Esophagus muscularis mucosa (tissue), 3 donors: Measurements from ENCODE around the gene ADAMTS20.

Experiments used
- CTCF ChIP-seq, 3 experiments: fragments of 200-600 bp in 2 of 3; fragments of 450-650 bp in 1 of 3; sonication (generic) in 2 of 3; IDR thresholded peaks; one replicate each; pipeline ENCODE4 v1.5.1; 2017 to 2019; ENCODE audit warnings: antibody characterized with exemption in 3 of 3, mild to moderate bottlenecking in 2 of 3, moderate library complexity in 1 of 3
- POLR2A ChIP-seq: fragments of 450-650 bp; IDR thresholded peaks from one replicate; pipeline ENCODE4 v1.6.1; 2017; ENCODE audit warnings: antibody characterized with exemption, moderate library complexity, mild to moderate bottlenecking, low read depth

- TF ChIP-seq CTCF (IDR thresholded peaks at IDR 0.05) (no peak), POLR2A (no peak)
Observed at GRCh38 chr12:43308776-43309175, 243.2 kb downstream of the ADAMTS20 start.
